ENCODE measurements around the gene PRDX2.
"Not testable (repeated sequence)": the region's sequence is repeated elsewhere in the genome, so short reads cannot be mapped to it uniquely, and the experiment has no call there.

Gene PRDX2

GRCh38 chr19:12801466-12802266 lies at the start of gene PRDX2, which contains the start of gene THSD8:
TSS of gene PRDX2 (minus strand) at chr19:12801800. CDS start at chr19:12801261, 539 bp downstream.
TSS of gene THSD8 (plus strand) at chr19:12802069. CDS start at chr19:12802072, 3 bp downstream.
- Histone ChIP-seq H3K36me3 (ENCODE audit: control insufficient read depth, insufficient read depth, low read length) (peaks cover 12% of the 10 kb centered on the region), H3K4me3 (ENCODE audit: low read length) (peak within 1 kb of the TSS; percentile 85), H3K4me1 (ENCODE audit: control insufficient read depth, insufficient read depth, low read length) (peaks cover under 1% of the 10 kb centered on the region), H3K27me3 (ENCODE audit: control insufficient read depth, insufficient read depth, low read length) (no peaks in the 10 kb centered on the region), H3K27ac (ENCODE audit: low read depth, low read length) (peak within 1 kb of the TSS; percentile 64), H3K9ac (ENCODE audit: low read length) (peak within 1 kb of the TSS; percentile 71)

GRCh38 chr19:12847159-12848139 lies 45.8 kb upstream of the PRDX2 start:
- Histone ChIP-seq H3K4me1 (ENCODE audit: control insufficient read depth, insufficient read depth, low read length) (no peaks in the 10 kb centered on the region), H3K4me3 (ENCODE audit: low read length) (peak overlapping the region; percentile 56), H3K36me3 (ENCODE audit: control insufficient read depth, insufficient read depth, low read length) (no peaks in the 10 kb centered on the region), H3K27me3 (ENCODE audit: control insufficient read depth, insufficient read depth, low read length) (peaks cover 3% of the 10 kb centered on the region), H3K27ac (ENCODE audit: low read depth, low read length) (no peak overlapping the region), H3K9ac (ENCODE audit: low read length) (no peak overlapping the region)

- H3K27ac ChIP-seq (ENCODE audit: low read depth, low read length); H3K36me3 ChIP-seq (ENCODE audit: control insufficient read depth, insufficient read depth, low read length); H3K4me3 ChIP-seq (ENCODE audit: low read length); H3K4me1 ChIP-seq (ENCODE audit: control insufficient read depth, insufficient read depth, low read length); H3K9ac ChIP-seq (ENCODE audit: low read length); H3K27me3 ChIP-seq (ENCODE audit: control insufficient read depth, insufficient read depth, low read length): not testable (repeated sequence)
Observed at GRCh38 chr19:12846613-12847012, 45.0 kb upstream of the PRDX2 start.

GRCh38 chr19:12843999-12844732 lies 42.6 kb upstream of the PRDX2 start:
- no peaks in the 10 kb centered on the region for H3K4me1 ChIP-seq (ENCODE audit: control insufficient read depth, insufficient read depth, low read length)
- H3K36me3 ChIP-seq (ENCODE audit: control insufficient read depth, insufficient read depth, low read length), result no peaks in the 10 kb centered on the region
- no peak overlapping the region for H3K4me3 ChIP-seq (ENCODE audit: low read length)
- peaks cover 12% of the 10 kb centered on the region for H3K27me3 ChIP-seq (ENCODE audit: control insufficient read depth, insufficient read depth, low read length)
- H3K9ac ChIP-seq (ENCODE audit: low read length), result no peak overlapping the region
- no peak overlapping the region for H3K27ac ChIP-seq (ENCODE audit: low read depth, low read length)

- no peaks in the 10 kb centered on the region for H3K36me3 ChIP-seq (ENCODE audit: control insufficient read depth, insufficient read depth, low read length)
- H3K4me1 ChIP-seq (ENCODE audit: control insufficient read depth, insufficient read depth, low read length), result no peaks in the 10 kb centered on the region
- no peak overlapping the region for H3K4me3 ChIP-seq (ENCODE audit: low read length)
- peaks cover 17% of the 10 kb centered on the region for H3K27me3 ChIP-seq (ENCODE audit: control insufficient read depth, insufficient read depth, low read length)
- H3K27ac ChIP-seq (ENCODE audit: low read depth, low read length), result no peak overlapping the region
- no peak overlapping the region for H3K9ac ChIP-seq (ENCODE audit: low read length)
Observed at GRCh38 chr19:12843328-12843727, 41.7 kb upstream of the PRDX2 start.

GRCh38 chr19:12842511-12842910 lies 40.9 kb upstream of the PRDX2 start:
- Histone ChIP-seq H3K9ac (ENCODE audit: low read length) (no peak overlapping the region), H3K27me3 (ENCODE audit: control insufficient read depth, insufficient read depth, low read length) (peaks cover 20% of the 10 kb centered on the region), H3K4me1 (ENCODE audit: control insufficient read depth, insufficient read depth, low read length) (no peaks in the 10 kb centered on the region), H3K27ac (ENCODE audit: low read depth, low read length) (no peak overlapping the region), H3K4me3 (ENCODE audit: low read length) (no peak overlapping the region), H3K36me3 (ENCODE audit: control insufficient read depth, insufficient read depth, low read length) (no peaks in the 10 kb centered on the region)

- H3K4me3 ChIP-seq (ENCODE audit: low read length), result no peak overlapping the region
- H3K4me1 ChIP-seq (ENCODE audit: control insufficient read depth, insufficient read depth, low read length), result no peaks in the 10 kb centered on the region
- H3K9ac ChIP-seq (ENCODE audit: low read length), result no peak overlapping the region
- no peak overlapping the region for H3K27ac ChIP-seq (ENCODE audit: low read depth, low read length)
- peaks cover 20% of the 10 kb centered on the region for H3K27me3 ChIP-seq (ENCODE audit: control insufficient read depth, insufficient read depth, low read length)
- no peaks in the 10 kb centered on the region for H3K36me3 ChIP-seq (ENCODE audit: control insufficient read depth, insufficient read depth, low read length)
Observed at GRCh38 chr19:12841094-12841493, 39.5 kb upstream of the PRDX2 start.

GRCh38 chr19:12840091-12841079 lies 38.8 kb upstream of the PRDX2 start:
- H3K27me3 ChIP-seq (ENCODE audit: control insufficient read depth, insufficient read depth, low read length), result peaks cover 22% of the 10 kb centered on the region
- no peak overlapping the region for H3K9ac ChIP-seq (ENCODE audit: low read length)
- no peak overlapping the region for H3K4me3 ChIP-seq (ENCODE audit: low read length)
- no peaks in the 10 kb centered on the region for H3K36me3 ChIP-seq (ENCODE audit: control insufficient read depth, insufficient read depth, low read length)
- H3K27ac ChIP-seq (ENCODE audit: low read depth, low read length), result no peak overlapping the region
- no peaks in the 10 kb centered on the region for H3K4me1 ChIP-seq (ENCODE audit: control insufficient read depth, insufficient read depth, low read length)

GRCh38 chr19:12838886-12839756 lies 37.5 kb upstream of the PRDX2 start:
- Histone ChIP-seq H3K27ac (ENCODE audit: low read depth, low read length) (no peak overlapping the region), H3K9ac (ENCODE audit: low read length) (no peak overlapping the region), H3K27me3 (ENCODE audit: control insufficient read depth, insufficient read depth, low read length) (peaks cover 35% of the 10 kb centered on the region), H3K4me3 (ENCODE audit: low read length) (no peak overlapping the region), H3K36me3 (ENCODE audit: control insufficient read depth, insufficient read depth, low read length) (no peaks in the 10 kb centered on the region), H3K4me1 (ENCODE audit: control insufficient read depth, insufficient read depth, low read length) (no peaks in the 10 kb centered on the region)

- Histone ChIP-seq H3K4me3 (ENCODE audit: low read length) (no peak within 1 kb of the TSS), H3K27ac (ENCODE audit: low read depth, low read length) (no peak within 1 kb of the TSS), H3K4me1 (ENCODE audit: control insufficient read depth, insufficient read depth, low read length) (no peaks in the 10 kb centered on the region), H3K36me3 (ENCODE audit: control insufficient read depth, insufficient read depth, low read length) (no peaks in the 10 kb centered on the region), H3K9ac (ENCODE audit: low read length) (no peak within 1 kb of the TSS), H3K27me3 (ENCODE audit: control insufficient read depth, insufficient read depth, low read length) (peaks cover 36% of the 10 kb centered on the region)
Observed at GRCh38 chr19:12838182-12838885, 36.7 kb upstream of the PRDX2 start, which contains the start of gene MAST1. TSS of gene MAST1 (plus strand) at chr19:12838515. CDS start at chr19:12838573, 58 bp downstream.
